Psoas muscle (tissue), 8 donors: ENCODE measurements around the gene NTHL1. TPM values are rescaled to one million over a fixed set of nuclear protein-coding genes. Genes with fewer than 3 reads are reported as not detected.

Experiments
- ATAC-seq, 4 donors: fragments of 200-7000 bp; cut with Tn5 transposase; one replicate each; pipeline ENCODE4 v1.9.1; 2020; ENCODE audit warnings: moderate library complexity in 3 of 4, mild to moderate bottlenecking in 2 of 4
- DNase-seq, 2 donors: peaks; one replicate each; pipeline ENCODE4 v3.0.0-alpha.2; 2020
- H3K27ac ChIP-seq: fragments of 200-600 bp; one replicate; pipeline ENCODE4 v1.8.0; 2022
- H3K27me3 ChIP-seq, 3 donors: fragments of 200-600 bp in 1 of 3; one replicate each; pipeline versions ENCODE4 v1.6.1 to v1.8.0; 2013 to 2022; ENCODE audit warnings: low read length in 2 of 3, mild to moderate bottlenecking in 2 of 3, moderate library complexity in 1 of 3; ENCODE audit not compliant: insufficient read depth in 3 of 3
- H3K36me3 ChIP-seq, 2 donors: fragments of 200-600 bp in 1 of 2; one replicate each; pipeline versions ENCODE4 v1.6.1 to v1.8.0; 2013 to 2022; ENCODE audit warnings: low read depth in 1 of 2, mild to moderate bottlenecking in 1 of 2, moderate library complexity in 1 of 2; ENCODE audit not compliant: insufficient read depth in 1 of 2
- H3K4me1 ChIP-seq: fragments of 200-600 bp; one replicate; pipeline ENCODE4 v1.8.0; 2022
- H3K4me3 ChIP-seq: fragments of 200-600 bp; one replicate; pipeline ENCODE4 v1.8.0; 2022; ENCODE audit warnings: mild to moderate bottlenecking
- H3K9me3 ChIP-seq: fragments of 200-600 bp; one replicate; pipeline ENCODE4 v1.8.0; 2022
- WGBS, 3 donors: extraction: QIAGEN DNeasy Blood & Tissue Kit; methylation state at CpG; one replicate each; pipeline versions ENCODE4 v1.1.6 to v1.1.7; 2013; 5-methylcytosine and 5-hydroxymethylcytosine counted together
- intact Hi-C, 2 donors: fragments of 100-400 bp; cut with DNase I; formaldehyde crosslinking; loops; one replicate each; pipeline versions ENCODE4 v1.11.0 to v1.14.2; 2022
- polyA plus RNA-seq, 3 donors: library from polyadenylated mRNA; stranded (reverse); fragments of 200-250 nt; gene quantifications; one replicate each; pipeline ENCODE4 v1.2.3, GENCODE V29; 2013
- total RNA-seq, 4 donors: library from RNA; stranded (reverse); fragmentation: NEBNext Ultra II Directional in 2 of 4; extraction: Animal tissue kit (Norgen Biotek cat#: 25700) in 2 of 4; gene quantifications; one replicate each; pipeline versions ENCODE4 v1.2.1 to v1.2.4, GENCODE V29; 2021 to 2023
- TF ChIP-seq, protein P1 (sequence below): fragments of 200-600 bp; IDR thresholded peaks from one replicate; pipeline ENCODE4 v1.8.0; 2022; ENCODE audit warnings: antibody characterized with exemption
- donor health status: healthy with polysubstance abuse.
- donor health status: DM: no; HTN: no; CAD: no; lungs with moderate emphysema.
- donor health status: Bipolar disorder and iron deficiency.
- donor health status: healthy.
- donor health status: DM: yes; HTN: yes; CAD: no.
- donor health status: DM: no; HTN: no; CAD: no.
- donor health status: DM: no; HTN: no; CAD: no.
- donor health status: DM: yes; HTN: yes; CAD: no.

Gene NTHL1
- total and polyA plus RNA-seq, 7 donors, result 3.1 to 17.7 (median 8.0) TPM

- Histone ChIP-seq H3K27ac (peak overlapping the region; percentile 87), H3K4me1 (peaks cover 14% of the 10 kb centered on the region), H3K36me3 (peaks cover 8 to 92% of the 10 kb centered on the region in 2 donors), H3K4me3 (peak overlapping the region; percentile 38), H3K27me3 (no peaks in the 10 kb centered on the region), H3K9me3 (no peaks in the 10 kb centered on the region)
- 22 to 49% (median 31%) methylated on average over 52 to 101 of the region's 101 CpGs for WGBS, 3 donors
- TF ChIP-seq, protein P1, sequence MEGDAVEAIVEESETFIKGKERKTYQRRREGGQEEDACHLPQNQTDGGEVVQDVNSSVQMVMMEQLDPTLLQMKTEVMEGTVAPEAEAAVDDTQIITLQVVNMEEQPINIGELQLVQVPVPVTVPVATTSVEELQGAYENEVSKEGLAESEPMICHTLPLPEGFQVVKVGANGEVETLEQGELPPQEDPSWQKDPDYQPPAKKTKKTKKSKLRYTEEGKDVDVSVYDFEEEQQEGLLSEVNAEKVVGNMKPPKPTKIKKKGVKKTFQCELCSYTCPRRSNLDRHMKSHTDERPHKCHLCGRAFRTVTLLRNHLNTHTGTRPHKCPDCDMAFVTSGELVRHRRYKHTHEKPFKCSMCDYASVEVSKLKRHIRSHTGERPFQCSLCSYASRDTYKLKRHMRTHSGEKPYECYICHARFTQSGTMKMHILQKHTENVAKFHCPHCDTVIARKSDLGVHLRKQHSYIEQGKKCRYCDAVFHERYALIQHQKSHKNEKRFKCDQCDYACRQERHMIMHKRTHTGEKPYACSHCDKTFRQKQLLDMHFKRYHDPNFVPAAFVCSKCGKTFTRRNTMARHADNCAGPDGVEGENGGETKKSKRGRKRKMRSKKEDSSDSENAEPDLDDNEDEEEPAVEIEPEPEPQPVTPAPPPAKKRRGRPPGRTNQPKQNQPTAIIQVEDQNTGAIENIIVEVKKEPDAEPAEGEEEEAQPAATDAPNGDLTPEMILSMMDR, result peak; percentile 22
- DNase-seq (peak; percentile 78 to 88), ATAC-seq (peak; percentile 66 to 82 (median 77))
- intact Hi-C loops, result no loop called here
These were observed 43.3 kb upstream of the NTHL1 start for GRCh38 chr16:2090777-2091546.

DNA sequence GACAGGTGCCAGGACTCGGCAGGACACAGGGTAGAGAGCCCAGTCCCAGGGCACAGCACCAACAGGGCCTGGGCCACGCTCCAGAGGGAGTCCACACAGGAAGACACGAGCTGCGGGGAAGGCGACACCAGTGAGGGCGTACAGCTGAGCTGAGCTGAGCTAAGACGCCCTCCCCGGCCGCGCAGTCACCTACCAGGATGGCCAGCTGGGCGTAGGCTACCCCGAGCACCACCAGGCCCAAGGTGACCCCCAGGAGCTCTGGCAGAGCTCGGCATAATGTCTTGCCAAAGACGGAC lies 42.8 kb upstream of the NTHL1 start:
- H3K27ac ChIP-seq, result peak overlapping the region; percentile 87
- 28 to 49% (median 34%) methylated on average over 14 of the region's 14 CpGs for WGBS, 3 donors
- no peaks in the 10 kb centered on the region for H3K9me3 ChIP-seq
- intact Hi-C loops, result no loop called here
- peak; percentile 40 to 68 (median 57) for ATAC-seq
- H3K27me3 ChIP-seq, result no peaks in the 10 kb centered on the region
- H3K4me1 ChIP-seq, result peaks cover 14% of the 10 kb centered on the region
- DNase-seq, result peak; percentile 47 to 83
- H3K4me3 ChIP-seq, result peak overlapping the region; percentile 38
- TF ChIP-seq, protein P1, result no peak
- H3K36me3 ChIP-seq, result peaks cover 8 to 92% of the 10 kb centered on the region in 2 donors

- TF ChIP-seq, protein P1, result no peak
- peak overlapping the region; percentile 87 for H3K27ac ChIP-seq
- DNase-seq (no peak), ATAC-seq (peak in 3 of 4 donors; percentile 0 to 6 (median 2))
- peaks cover 14% of the 10 kb centered on the region for H3K4me1 ChIP-seq
- WGBS, 3 donors, result 25 to 58% (median 39%) methylated on average over 38 to 44 of the region's 44 CpGs
- H3K27me3 ChIP-seq, result no peaks in the 10 kb centered on the region
- H3K4me3 ChIP-seq, result no peak overlapping the region
- intact Hi-C loops, result no loop called here
- no peaks in the 10 kb centered on the region for H3K9me3 ChIP-seq
- H3K36me3 ChIP-seq, result peaks cover 8 to 92% of the 10 kb centered on the region in 2 donors
These were observed 42.3 kb upstream of the NTHL1 start for GRCh38 chr16:2089706-2090480.

DNA sequence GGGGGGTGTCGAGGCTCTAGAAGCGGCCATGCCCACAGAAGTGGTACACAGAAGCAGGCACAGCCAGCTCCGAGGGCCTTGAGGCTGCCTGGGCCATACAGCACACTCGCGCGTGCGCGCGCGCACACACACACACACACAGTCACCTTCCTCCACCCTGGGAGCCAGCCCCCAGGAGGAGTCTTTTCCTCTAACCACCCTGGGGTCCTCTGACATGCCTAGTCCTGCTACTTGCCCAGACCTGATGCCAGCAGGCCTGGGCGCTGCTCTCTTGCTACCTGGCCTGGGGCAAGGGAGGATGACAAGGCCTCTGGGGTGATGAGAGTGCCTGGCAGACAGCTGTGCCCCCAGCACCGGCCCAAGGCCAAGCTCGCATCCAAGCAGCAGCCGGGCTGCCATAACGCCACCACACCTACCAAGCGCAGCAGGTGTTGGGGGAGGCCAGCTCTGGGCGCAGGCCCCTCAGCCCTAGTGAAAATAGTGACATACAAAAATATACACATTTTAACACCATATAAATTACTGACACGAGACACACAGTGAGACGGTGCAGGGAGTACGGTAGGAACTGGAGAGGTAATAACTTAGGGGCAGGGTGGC lies 41.2 kb upstream of the NTHL1 start:
- ATAC-seq (no peak), DNase-seq (no peak)
- Histone ChIP-seq H3K4me3 (no peak overlapping the region), H3K27ac (peak overlapping the region; percentile 87), H3K27me3 (no peaks in the 10 kb centered on the region), H3K9me3 (no peaks in the 10 kb centered on the region), H3K36me3 (peaks cover 8 to 92% of the 10 kb centered on the region in 2 donors), H3K4me1 (peaks cover 14% of the 10 kb centered on the region)
- intact Hi-C loops, result no loop called here
- TF ChIP-seq, protein P1, result no peak
- WGBS, 3 donors, result 77 to 84% (median 80%) methylated on average over 20 of the region's 20 CpGs
